Activated T-helper 17 cell treated with anti-CD3 and anti-CD28 coated beads, Interleukin-2, amount 50 U/mL, for 72 hours (primary cell): ENCODE data around the gene TENT5C. TPM values are rescaled to one million over a fixed set of nuclear protein-coding genes. Genes with fewer than 3 reads are reported as not detected.

Source experiments
- ATAC-seq: fragments of 150-1000 bp; cut with Tn5 transposase; replicated peaks from 2 replicates; pipeline ENCODE4 v1.10.0; 2021; ENCODE audit warnings: mild to moderate bottlenecking, moderate library complexity
- H3K27ac Mint-ChIP-seq: one replicate; pipeline ENCODE4 v1.8.0; 2022; ENCODE audit warnings: mixed read lengths
- H3K27me3 Mint-ChIP-seq: one replicate; pipeline ENCODE4 v1.8.0; 2022; ENCODE audit warnings: mixed read lengths
- H3K36me3 Mint-ChIP-seq: one replicate; pipeline ENCODE4 v1.8.0; 2022; ENCODE audit warnings: low read depth, mild to moderate bottlenecking, mixed read lengths
- H3K4me1 Mint-ChIP-seq: one replicate; pipeline ENCODE4 v1.8.0; 2022; ENCODE audit warnings: mixed read lengths
- H3K4me3 Mint-ChIP-seq: one replicate; pipeline ENCODE4 v1.8.0; 2022; ENCODE audit warnings: mild to moderate bottlenecking, mixed read lengths
- H3K9me3 Mint-ChIP-seq: one replicate; pipeline ENCODE4 v1.8.0; 2022; ENCODE audit warnings: mixed read lengths
- total RNA-seq, 2 donors: library from RNA; stranded (reverse); gene quantifications; one replicate each; pipeline ENCODE4 v1.2.3, GENCODE V29; 2022

The TENT5C gene
- total RNA-seq, 2 donors from 2014 or later, result 30.2 to 37.1 TPM

- ATAC-seq, result no peak
- H3K4me3 Mint-ChIP-seq, result peak overlapping the region; percentile 70
- H3K36me3 Mint-ChIP-seq, result no peaks in the 10 kb centered on the region
- H3K9me3 Mint-ChIP-seq, result no peaks in the 10 kb centered on the region
- no peaks in the 10 kb centered on the region for H3K27me3 Mint-ChIP-seq
- peak overlapping the region; percentile 94 for H3K27ac Mint-ChIP-seq
- H3K4me1 Mint-ChIP-seq, result peaks cover 55% of the 10 kb centered on the region
Observed at GRCh38 chr1:117663156-117663902, 57.5 kb downstream of the TENT5C start.

- no peaks in the 10 kb centered on the region for H3K9me3 Mint-ChIP-seq
- H3K4me1 Mint-ChIP-seq, result peaks cover 52% of the 10 kb centered on the region
- peak overlapping the region; percentile 70 for H3K4me3 Mint-ChIP-seq
- no peaks in the 10 kb centered on the region for H3K36me3 Mint-ChIP-seq
- ATAC-seq, result peak; percentile 84
- H3K27me3 Mint-ChIP-seq, result no peaks in the 10 kb centered on the region
- H3K27ac Mint-ChIP-seq, result peak overlapping the region; percentile 94
Observed at GRCh38 chr1:117664314-117664713, 58.5 kb downstream of the TENT5C start.

GRCh38 chr1:117665556-117666270, 59.9 kb downstream of the TENT5C start:
- Mint-ChIP-seq H3K9me3 (no peaks in the 10 kb centered on the region), H3K4me3 (peak overlapping the region; percentile 70), H3K4me1 (peaks cover 41% of the 10 kb centered on the region), H3K27me3 (no peaks in the 10 kb centered on the region), H3K36me3 (no peaks in the 10 kb centered on the region), H3K27ac (peak overlapping the region; percentile 94)
- no peak for ATAC-seq

- no peak overlapping the region for H3K4me3 Mint-ChIP-seq
- no peaks in the 10 kb centered on the region for H3K9me3 Mint-ChIP-seq
- no peak for ATAC-seq
- H3K27ac Mint-ChIP-seq, result no peak overlapping the region
- peaks cover 24% of the 10 kb centered on the region for H3K4me1 Mint-ChIP-seq
- H3K36me3 Mint-ChIP-seq, result no peaks in the 10 kb centered on the region
- H3K27me3 Mint-ChIP-seq, result no peaks in the 10 kb centered on the region
Observed at GRCh38 chr1:117669572-117669971, 63.7 kb downstream of the TENT5C start.

GRCh38 chr1:117670976-117671780, 65.3 kb downstream of the TENT5C start:
- Mint-ChIP-seq H3K36me3 (no peaks in the 10 kb centered on the region), H3K4me1 (peaks cover 13% of the 10 kb centered on the region), H3K27ac (no peak overlapping the region), H3K9me3 (no peaks in the 10 kb centered on the region), H3K27me3 (no peaks in the 10 kb centered on the region), H3K4me3 (no peak overlapping the region)
- ATAC-seq, result no peak

- ATAC-seq, result no peak
- Mint-ChIP-seq H3K4me3 (no peak overlapping the region), H3K9me3 (no peaks in the 10 kb centered on the region), H3K27ac (no peak overlapping the region), H3K27me3 (no peaks in the 10 kb centered on the region), H3K36me3 (no peaks in the 10 kb centered on the region), H3K4me1 (peaks cover 13% of the 10 kb centered on the region)
Observed at GRCh38 chr1:117671781-117672501, 66.1 kb downstream of the TENT5C start.

- no peaks in the 10 kb centered on the region for H3K27me3 Mint-ChIP-seq
- peaks cover 13% of the 10 kb centered on the region for H3K4me1 Mint-ChIP-seq
- no peaks in the 10 kb centered on the region for H3K36me3 Mint-ChIP-seq
- no peak overlapping the region for H3K27ac Mint-ChIP-seq
- ATAC-seq, result no peak
- no peak overlapping the region for H3K4me3 Mint-ChIP-seq
- H3K9me3 Mint-ChIP-seq, result no peaks in the 10 kb centered on the region
Observed at GRCh38 chr1:117672756-117673155, 66.9 kb downstream of the TENT5C start.

GRCh38 chr1:117673405-117673804, 67.6 kb downstream of the TENT5C start:
- Mint-ChIP-seq H3K4me3 (no peak overlapping the region), H3K36me3 (no peaks in the 10 kb centered on the region), H3K27ac (no peak overlapping the region), H3K27me3 (no peaks in the 10 kb centered on the region), H3K9me3 (no peaks in the 10 kb centered on the region), H3K4me1 (peaks cover 13% of the 10 kb centered on the region)
- peak; percentile 95 for ATAC-seq

GRCh38 chr1:117674521-117675400, 68.9 kb downstream of the TENT5C start:
- H3K27me3 Mint-ChIP-seq, result no peaks in the 10 kb centered on the region
- ATAC-seq, result peak; percentile 50
- H3K4me1 Mint-ChIP-seq, result peaks cover 13% of the 10 kb centered on the region
- H3K36me3 Mint-ChIP-seq, result no peaks in the 10 kb centered on the region
- no peaks in the 10 kb centered on the region for H3K9me3 Mint-ChIP-seq
- peak overlapping the region; percentile 49 for H3K27ac Mint-ChIP-seq
- no peak overlapping the region for H3K4me3 Mint-ChIP-seq

GRCh38 chr1:117675907-117676430, 70.1 kb downstream of the TENT5C start:
- Mint-ChIP-seq H3K4me1 (peaks cover 13% of the 10 kb centered on the region), H3K27ac (no peak overlapping the region), H3K36me3 (no peaks in the 10 kb centered on the region), H3K27me3 (no peaks in the 10 kb centered on the region), H3K4me3 (no peak overlapping the region), H3K9me3 (no peaks in the 10 kb centered on the region)
- no peak for ATAC-seq

GRCh38 chr1:117676615-117677130, 70.8 kb downstream of the TENT5C start:
- no peak for ATAC-seq

More at GRCh38 chr1:117676615-117677130, 70.8 kb downstream of the TENT5C start:
- no peaks in the 10 kb centered on the region for H3K9me3 Mint-ChIP-seq
- peaks cover 13% of the 10 kb centered on the region for H3K4me1 Mint-ChIP-seq
- H3K4me3 Mint-ChIP-seq, result no peak overlapping the region
- H3K36me3 Mint-ChIP-seq, result no peaks in the 10 kb centered on the region
- H3K27ac Mint-ChIP-seq, result no peak overlapping the region
- H3K27me3 Mint-ChIP-seq, result no peaks in the 10 kb centered on the region
